ENCODE results near the gene PPIL6.

PPIL6 gene

GRCh38 chr6:109458774-109459531 lies 18.5 kb upstream of the PPIL6 start:
- DNase-seq (ENCODE audit: low read depth): no peak
- no peak overlapping the region for H3K4me3 ChIP-seq (ENCODE audit: control insufficient read depth, low read depth, low read length)
- TF ChIP-seq CTCF (conservative IDR thresholded peaks at IDR 0.05; ENCODE audit: control insufficient read depth, insufficient read depth, low read depth, low read length): no peak

GRCh38 chr6:109457562-109457996 lies 17.2 kb upstream of the PPIL6 start:
- no peak for TF ChIP-seq CTCF (conservative IDR thresholded peaks at IDR 0.05; ENCODE audit: control insufficient read depth, insufficient read depth, low read depth, low read length)
- H3K4me3 ChIP-seq (ENCODE audit: control insufficient read depth, low read depth, low read length): no peak overlapping the region
- no peak for DNase-seq (ENCODE audit: low read depth)

- H3K4me3 ChIP-seq (ENCODE audit: control insufficient read depth, low read depth, low read length): peak overlapping the region; percentile 90
These were observed 16.5 kb upstream of the PPIL6 start for GRCh38 chr6:109456710-109457561.

GRCh38 chr6:109456111-109456583 lies 15.7 kb upstream of the PPIL6 start:
- no peak for TF ChIP-seq CTCF (conservative IDR thresholded peaks at IDR 0.05; ENCODE audit: control insufficient read depth, insufficient read depth, low read depth, low read length)
- peak overlapping the region; percentile 90 for H3K4me3 ChIP-seq (ENCODE audit: control insufficient read depth, low read depth, low read length)
- no peak for DNase-seq (ENCODE audit: low read depth)

More at GRCh38 chr6:109456710-109457561, 16.5 kb upstream of the PPIL6 start:
- no peak for TF ChIP-seq CTCF (conservative IDR thresholded peaks at IDR 0.05; ENCODE audit: control insufficient read depth, insufficient read depth, low read depth, low read length)
- DNase-seq (ENCODE audit: low read depth): peak; percentile 80

- peak within 1 kb of the TSS; percentile 90 for H3K4me3 ChIP-seq (ENCODE audit: control insufficient read depth, low read depth, low read length)
- peak; percentile 19 for TF ChIP-seq CTCF (conservative IDR thresholded peaks at IDR 0.05; ENCODE audit: control insufficient read depth, insufficient read depth, low read depth, low read length)
- no peak for DNase-seq (ENCODE audit: low read depth)
These were observed 15.1 kb upstream of the PPIL6 start, which contains the start of gene MICAL1 for GRCh38 chr6:109455437-109456110. Gene MICAL1 (minus strand): TSS chr6:109455772. CDS start chr6:109454196, 1,576 bp downstream.

Data from fibroblast of mammary gland (primary cell).